Embryonic facial prominence (tissue), 1 donor: ENCODE results near the gene SRP19.
"Not testable (repeated sequence)": the region's sequence is repeated elsewhere in the genome, so short reads cannot be mapped to it uniquely, and the experiment has no call there.

ENCODE experiments used
- DNase-seq: peaks from one replicate; pipeline ENCODE4 v3.0.0-alpha.2; 2016; ENCODE audit errors: extremely low spot score

SRP19 gene

GRCh38 chr5:112860929-112861637 is at the start of gene SRP19:
Gene SRP19, plus strand, starts transcription at chr5:112861287. Its CDS starts 90 bp downstream, at chr5:112861377.
- DNase-seq = peak; percentile 97

GRCh38 chr5:112812549-112812948 is 48.5 kb upstream of the SRP19 start:
- no peak for DNase-seq

- DNase-seq = no peak
These were observed 40.8 kb upstream of the SRP19 start for GRCh38 chr5:112820246-112820645.

GRCh38 chr5:112822456-112822855 is 38.6 kb upstream of the SRP19 start:
- no peak for DNase-seq

- DNase-seq = no peak
These were observed 37.9 kb upstream of the SRP19 start for GRCh38 chr5:112823181-112823580.

- no peak for DNase-seq
These were observed 37.4 kb upstream of the SRP19 start for GRCh38 chr5:112823656-112824055.

GRCh38 chr5:112824197-112824596 is 36.9 kb upstream of the SRP19 start:
- DNase-seq = no peak

- no peak for DNase-seq
These were observed 30.7 kb upstream of the SRP19 start for GRCh38 chr5:112830378-112830777.

- no peak for DNase-seq
These were observed 27.1 kb upstream of the SRP19 start for GRCh38 chr5:112833971-112834370.

- no peak for DNase-seq
These were observed 16.6 kb upstream of the SRP19 start for GRCh38 chr5:112844489-112844888.

- DNase-seq = no peak
These were observed 14.5 kb upstream of the SRP19 start for GRCh38 chr5:112846556-112846955.

GRCh38 chr5:112847306-112847705 is 13.8 kb upstream of the SRP19 start:
- DNase-seq = no peak

- no peak for DNase-seq
These were observed 12.8 kb upstream of the SRP19 start for GRCh38 chr5:112848116-112848811.

- DNase-seq = no peak
These were observed 11.2 kb upstream of the SRP19 start for GRCh38 chr5:112849912-112850311.

GRCh38 chr5:112854651-112855050 is 6.4 kb upstream of the SRP19 start:
- DNase-seq = no peak

GRCh38 chr5:112857866-112858265 is 3.2 kb upstream of the SRP19 start:
- no peak for DNase-seq

- DNase-seq = not testable (repeated sequence)
These were observed 537 bp upstream of the SRP19 start for GRCh38 chr5:112860571-112860928.

GRCh38 chr5:112861638-112861985 is 525 bp downstream of the SRP19 start:
- no peak for DNase-seq

- DNase-seq = no peak
These were observed 998 bp downstream of the SRP19 start for GRCh38 chr5:112862085-112862484.

GRCh38 chr5:112863549-112863948 is 2.5 kb downstream of the SRP19 start:
- DNase-seq = no peak

- DNase-seq = no peak
These were observed 4.0 kb downstream of the SRP19 start for GRCh38 chr5:112865128-112865527.

- no peak for DNase-seq
These were observed 5.7 kb downstream of the SRP19 start for GRCh38 chr5:112866739-112867138.

GRCh38 chr5:112867411-112867810 is 6.3 kb downstream of the SRP19 start:
- DNase-seq = no peak

- no peak for DNase-seq
These were observed 8.9 kb downstream of the SRP19 start for GRCh38 chr5:112869948-112870347.
